ENCODE measurements around the gene KCTD8. TPM values are rescaled to one million over a fixed set of nuclear protein-coding genes. Genes with fewer than 3 reads are reported as not detected.

The KCTD8 gene
- total RNA-seq, 4 donors from 2014 or later: 0.16 to 0.41 (median 0.37) TPM; not detected in 1

DNA sequence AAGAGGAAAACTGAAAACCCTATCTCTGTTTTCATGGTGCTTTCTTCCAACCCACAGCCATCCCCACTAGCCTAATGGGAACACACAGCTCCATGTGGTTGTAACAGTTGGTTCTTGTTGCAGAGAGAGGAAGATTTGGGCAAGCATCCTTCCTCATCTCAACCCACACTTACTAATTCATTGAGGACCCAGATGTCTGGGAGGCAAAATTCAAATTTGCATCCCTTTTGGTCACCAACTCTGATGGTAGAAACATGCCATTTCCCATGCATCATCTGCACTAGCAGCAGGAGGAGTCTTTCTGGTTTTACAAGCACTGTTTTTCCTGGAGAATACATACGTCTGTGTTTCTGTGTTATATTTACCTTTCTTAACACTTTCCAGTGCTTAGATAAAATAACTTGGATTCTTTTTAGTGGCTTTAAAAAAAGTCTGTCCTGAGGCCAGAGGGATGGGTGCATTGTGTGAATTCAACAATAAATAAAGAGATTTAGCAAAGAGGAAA lies 301.0 kb downstream of the KCTD8 start:
- Histone ChIP-seq H3K27me3 (no peaks in the 10 kb centered on the region), H3K9me3 (no peaks in the 10 kb centered on the region), H3K27ac (no peak overlapping the region), H3K4me3 (no peak overlapping the region), H3K4me1 (no peaks in the 10 kb centered on the region), H3K36me3 (no peaks in the 10 kb centered on the region)
- intact Hi-C loops (cut with DNase I; ENCODE audit: low total_unique reads): no loop called here
- in situ Hi-C loops (cut with MboI; ENCODE audit: low pct_ligation_motif_present in 1 of 4, low pct_unique_long_range_greater_than_20kb in 1 of 4, low sequenced_read_pairs in 3 of 4): no loop called here
- TF ChIP-seq POLR2AphosphoS5 (IDR thresholded peaks at IDR 0.05) (no peak), CTCF (IDR thresholded peaks at IDR 0.05) (no peak), POLR2A (IDR thresholded peaks at IDR 0.05) (no peak)
- WGBS, 2 donors (ENCODE audit: low coverage in 1 of 2): 22% methylated on average over 1 of the region's 1 CpG; no CpG with 5 or more reads in 1 of the 2 donors
- DNase-seq: no peak

GRCh38 chr4:44146516-44146915 lies 302.1 kb downstream of the KCTD8 start:
- no peak for DNase-seq
- in situ Hi-C loops (cut with MboI; ENCODE audit: low pct_ligation_motif_present in 1 of 4, low pct_unique_long_range_greater_than_20kb in 1 of 4, low sequenced_read_pairs in 3 of 4): no loop called here
- Histone ChIP-seq H3K9me3 (no peaks in the 10 kb centered on the region), H3K27ac (no peak overlapping the region), H3K27me3 (no peaks in the 10 kb centered on the region), H3K4me3 (no peak overlapping the region), H3K4me1 (no peaks in the 10 kb centered on the region), H3K36me3 (no peaks in the 10 kb centered on the region)
- WGBS, 2 donors (ENCODE audit: low coverage in 1 of 2): 88 to 92% methylated on average over 1 of the region's 1 CpG
- no peak for TF ChIP-seq CTCF (IDR thresholded peaks at IDR 0.05)
- TF ChIP-seq POLR2A (IDR thresholded peaks at IDR 0.05): no peak
- no peak for TF ChIP-seq EP300 (IDR thresholded peaks at IDR 0.05; ENCODE audit: low read depth)
- TF ChIP-seq POLR2AphosphoS5 (IDR thresholded peaks at IDR 0.05): no peak
- intact Hi-C loops (cut with DNase I; ENCODE audit: low total_unique reads): no loop called here

DNA sequence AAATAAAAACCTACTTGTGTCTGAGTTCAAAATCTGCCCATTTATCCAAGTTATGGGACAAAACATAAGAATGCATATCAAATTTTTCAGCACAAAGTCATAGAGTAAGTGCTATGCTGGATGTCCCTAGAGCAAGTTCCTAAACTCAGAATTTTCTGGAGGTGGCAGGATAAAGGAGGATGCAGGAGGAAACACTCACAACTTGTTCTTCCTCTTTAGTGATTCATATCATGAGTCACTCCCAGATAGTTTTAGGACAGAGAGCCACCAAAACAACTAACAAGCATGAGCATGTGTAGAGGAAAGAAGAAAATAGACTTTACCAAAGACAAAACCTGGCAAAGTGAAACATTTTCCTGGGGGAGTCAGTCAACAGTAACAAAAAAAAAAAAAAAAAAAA lies 302.7 kb downstream of the KCTD8 start:
- intact Hi-C loops (cut with DNase I; ENCODE audit: low total_unique reads) (no loop called here), in situ Hi-C loops (cut with MboI; ENCODE audit: low pct_ligation_motif_present in 1 of 4, low pct_unique_long_range_greater_than_20kb in 1 of 4, low sequenced_read_pairs in 3 of 4) (no loop called here)
- Histone ChIP-seq H3K4me1 (no peaks in the 10 kb centered on the region), H3K4me3 (no peak overlapping the region), H3K27ac (no peak overlapping the region), H3K9me3 (no peaks in the 10 kb centered on the region), H3K36me3 (no peaks in the 10 kb centered on the region), H3K27me3 (no peaks in the 10 kb centered on the region)
- TF ChIP-seq POLR2AphosphoS5 (IDR thresholded peaks at IDR 0.05): no peak
- TF ChIP-seq POLR2A (IDR thresholded peaks at IDR 0.05): no peak
- TF ChIP-seq EP300 (IDR thresholded peaks at IDR 0.05; ENCODE audit: low read depth): no peak
- no peak for TF ChIP-seq CTCF (IDR thresholded peaks at IDR 0.05)
- DNase-seq: no peak

DNA sequence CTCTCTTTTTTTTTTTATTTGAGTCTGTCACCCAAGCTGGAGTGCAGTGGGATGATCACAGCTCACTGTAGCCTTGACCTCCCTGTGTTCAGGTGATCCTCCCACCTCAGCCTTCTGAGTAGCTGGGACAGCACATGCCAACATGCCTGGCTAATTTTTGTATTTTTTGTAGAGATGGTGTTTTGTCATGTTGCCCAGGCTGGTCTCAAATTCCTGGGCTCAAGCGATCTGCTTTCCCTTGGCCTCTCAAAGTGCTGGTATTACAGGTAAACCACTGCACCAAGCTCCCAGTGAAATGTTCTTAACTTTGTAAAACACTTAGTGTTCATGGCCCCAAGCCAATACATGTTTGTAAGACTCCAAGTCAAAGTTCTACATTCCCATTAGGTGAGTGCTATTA lies 316.1 kb downstream of the KCTD8 start:
- intact Hi-C loops (cut with DNase I; ENCODE audit: low total_unique reads): no loop called here
- H3K9me3 ChIP-seq: no peaks in the 10 kb centered on the region
- H3K27ac ChIP-seq: no peak overlapping the region
- TF ChIP-seq CTCF (IDR thresholded peaks at IDR 0.05) (no peak), EP300 (IDR thresholded peaks at IDR 0.05; ENCODE audit: low read depth) (no peak), POLR2AphosphoS5 (IDR thresholded peaks at IDR 0.05) (no peak), POLR2A (IDR thresholded peaks at IDR 0.05) (no peak)
- 100% methylated on average over 1 of the region's 1 CpG; no CpG with 5 or more reads in 1 of the 2 donors for WGBS, 2 donors (ENCODE audit: low coverage in 1 of 2)
- no peak for DNase-seq
- in situ Hi-C loops (cut with MboI; ENCODE audit: low pct_ligation_motif_present in 1 of 4, low pct_unique_long_range_greater_than_20kb in 1 of 4, low sequenced_read_pairs in 3 of 4): no loop called here
- no peaks in the 10 kb centered on the region for H3K36me3 ChIP-seq
- no peak overlapping the region for H3K4me3 ChIP-seq
- no peaks in the 10 kb centered on the region for H3K27me3 ChIP-seq
- no peaks in the 10 kb centered on the region for H3K4me1 ChIP-seq

Other genes with a start within 250 kb of the KCTD8 start
- gene YIPF7, start 202.8 kb upstream of the KCTD8 start, total RNA-seq: not detected
- 10 to 100 TPM; 13.5 to 49.8 (median 20.0) TPM for gene GUF1, start 229.6 kb upstream of the KCTD8 start, total RNA-seq

All from transverse colon (tissue), 4 donors.